GM18867 (cell line): ENCODE measurements around the gene ATP8B4.

Experiments
- ATAC-seq: cut with Tn5 transposase; IDR thresholded peaks from one replicate; pipeline ENCODE4 v1.9.1; 2021; ENCODE audit warnings: mild to moderate bottlenecking, moderate library complexity; ENCODE audit not compliant: unreplicated experiment

The ATP8B4 gene

GRCh38 chr15:49826640-49827234 is 292.3 kb downstream of the ATP8B4 start:
- no peak for ATAC-seq

- ATAC-seq, result no peak
These were observed 294.3 kb downstream of the ATP8B4 start for GRCh38 chr15:49824775-49825099.

- no peak for ATAC-seq
These were observed 294.9 kb downstream of the ATP8B4 start for GRCh38 chr15:49823987-49824774.

- ATAC-seq, result no peak
These were observed 301.9 kb downstream of the ATP8B4 start for GRCh38 chr15:49817100-49817499.

GRCh38 chr15:49815950-49816349 is 303.1 kb downstream of the ATP8B4 start:
- peak; percentile 85 for ATAC-seq

- no peak for ATAC-seq
These were observed 303.5 kb downstream of the ATP8B4 start for GRCh38 chr15:49815526-49815925.

- no peak for ATAC-seq
These were observed 304.3 kb downstream of the ATP8B4 start for GRCh38 chr15:49814709-49815108.

- ATAC-seq, result no peak
These were observed 305.4 kb downstream of the ATP8B4 start for GRCh38 chr15:49813625-49814024.

GRCh38 chr15:49810720-49811119 is 308.3 kb downstream of the ATP8B4 start:
- no peak for ATAC-seq

GRCh38 chr15:49809894-49810609 is 309.0 kb downstream of the ATP8B4 start:
- no peak for ATAC-seq

GRCh38 chr15:49808341-49808740 is 310.7 kb downstream of the ATP8B4 start:
- ATAC-seq, result no peak
